ENCODE data around the gene MGA.
A peak's percentile ranks its signal among the peaks of the same experiment; 100 is the strongest.

Gene MGA

GRCh38 chr15:41660235-41661077 is at the start of gene MGA:
TSS of gene MGA (plus strand) at chr15:41660405.
- DNase-seq (ENCODE audit: low spot score): peak; percentile 83

DNA sequence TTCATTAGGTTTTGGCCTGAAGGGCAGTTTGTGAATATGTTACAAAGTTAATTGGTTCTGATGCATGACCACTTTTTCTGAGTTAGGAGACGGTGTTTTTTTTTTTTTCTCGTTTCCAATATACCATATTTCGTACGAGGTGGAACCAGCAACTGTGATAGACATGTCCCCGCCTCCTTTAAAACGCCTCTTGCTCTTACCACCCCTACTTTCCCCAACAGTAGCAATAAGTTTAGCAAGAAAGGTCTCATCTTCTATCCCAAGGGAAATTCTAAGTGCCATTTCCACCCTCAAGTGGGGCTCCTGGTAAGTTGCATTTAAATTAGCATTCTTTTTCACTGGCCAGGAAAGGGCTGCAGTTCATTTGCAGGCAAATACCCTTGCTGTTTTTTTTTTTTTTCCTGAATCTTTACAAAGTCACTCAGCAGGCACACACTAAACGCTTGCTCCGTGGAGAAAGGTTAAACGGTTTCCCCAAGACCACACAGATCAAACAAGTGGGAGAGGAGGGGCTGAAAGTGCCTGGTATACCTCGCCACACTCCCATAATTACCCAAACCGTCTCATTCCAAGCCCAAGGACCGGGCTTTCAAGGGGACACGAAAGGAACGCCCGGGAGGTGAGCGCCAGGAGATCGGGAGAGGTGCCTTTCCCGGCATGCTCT is 39.5 kb upstream of the MGA start:
- no peak for DNase-seq (ENCODE audit: low spot score)

DNA sequence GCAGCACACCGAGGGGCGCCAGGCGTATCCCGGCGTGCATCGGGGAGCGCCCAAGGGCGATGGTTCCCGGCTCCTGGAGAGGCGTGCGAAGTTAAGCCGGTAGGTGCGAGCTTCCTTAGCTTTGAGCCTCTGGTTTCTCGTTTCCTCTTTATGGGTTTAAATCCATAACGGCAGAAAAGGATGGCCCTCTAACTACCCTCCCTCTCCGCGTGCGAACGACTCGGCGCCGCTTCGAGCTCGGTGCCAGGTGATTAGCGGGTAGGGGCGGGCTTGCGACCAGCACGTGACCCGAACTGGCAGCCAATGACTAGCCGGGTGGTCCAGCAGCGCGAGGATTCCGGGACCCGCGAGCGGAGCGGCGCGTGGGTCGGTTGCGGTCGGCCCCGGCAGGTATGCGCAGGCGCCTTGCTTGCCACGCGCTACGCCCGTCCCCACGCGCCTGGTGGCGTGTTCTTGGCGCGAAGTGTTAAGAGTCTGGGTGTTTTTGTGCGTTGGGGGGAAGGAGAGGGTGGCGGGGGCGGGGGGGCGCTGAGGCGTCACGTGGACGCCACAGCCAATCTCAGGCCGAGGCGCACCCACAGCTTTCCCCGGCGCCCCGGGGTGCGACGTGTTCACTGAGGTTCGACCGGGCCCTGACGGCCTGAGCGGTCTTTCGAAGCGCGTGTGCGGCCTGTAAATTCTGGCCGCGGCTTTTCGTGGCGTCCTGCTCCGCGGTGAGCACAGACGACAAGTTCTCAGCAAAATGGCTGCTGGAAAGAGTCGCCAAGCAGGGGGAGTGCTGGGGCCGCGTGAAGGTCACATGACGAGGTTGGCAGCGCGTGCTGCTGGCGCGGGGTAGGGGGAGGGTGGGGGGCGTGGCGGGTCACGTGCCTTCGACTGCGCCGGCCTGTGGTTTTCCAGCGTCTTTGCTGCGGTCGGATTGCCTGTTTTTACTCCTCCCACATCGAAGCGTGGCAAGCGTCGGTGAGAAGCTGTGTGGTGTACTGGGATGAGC is 38.7 kb upstream of the MGA start:
- DNase-seq (ENCODE audit: low spot score): peak; percentile 92

GRCh38 chr15:41622901-41623300 is 37.3 kb upstream of the MGA start:
- DNase-seq (ENCODE audit: low spot score): no peak

DNA sequence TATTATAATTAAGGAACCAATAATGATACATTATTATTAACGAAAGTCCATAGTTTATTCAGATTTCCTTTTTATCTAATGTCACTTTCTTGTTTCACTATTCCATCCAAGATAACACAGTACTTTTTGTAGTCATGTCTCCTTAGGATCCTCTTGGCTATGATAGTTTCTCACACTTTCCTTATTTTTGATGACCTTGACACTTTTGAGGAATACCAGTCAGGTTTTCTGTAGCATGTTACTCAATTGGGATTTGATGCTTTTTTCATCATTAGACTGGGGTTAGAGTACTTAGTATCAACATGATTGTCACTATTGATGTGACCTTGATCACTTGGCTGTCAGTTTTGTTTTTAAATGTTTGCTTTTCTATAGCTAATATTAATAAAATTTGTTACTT is 33.0 kb upstream of the MGA start:
- DNase-seq (ENCODE audit: low spot score): no peak

DNA sequence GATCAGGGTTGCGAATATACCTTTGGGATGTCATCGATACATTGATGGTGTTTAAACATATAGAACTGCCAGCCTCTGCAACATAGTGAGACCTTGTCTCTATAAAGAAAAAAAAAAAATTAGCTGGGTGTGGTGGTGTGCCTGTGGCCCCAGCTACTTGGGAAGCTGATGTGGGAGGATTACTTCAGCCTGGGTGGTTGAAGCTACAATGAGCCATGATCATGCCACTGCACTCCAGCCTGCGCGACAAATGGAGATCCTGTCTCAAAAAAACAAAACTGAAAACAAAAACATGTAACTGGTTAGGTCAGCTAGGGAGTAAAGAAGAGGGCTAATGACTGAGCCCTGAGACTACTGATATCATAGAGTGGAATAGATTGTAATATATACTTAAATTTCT is 30.7 kb upstream of the MGA start:
- no peak for DNase-seq (ENCODE audit: low spot score)

GRCh38 chr15:41629883-41630282 is 30.3 kb upstream of the MGA start:
- DNase-seq (ENCODE audit: low spot score): no peak

GRCh38 chr15:41630616-41631217 is 29.5 kb upstream of the MGA start:
- no peak for DNase-seq (ENCODE audit: low spot score)

GRCh38 chr15:41631880-41632470 is 28.2 kb upstream of the MGA start:
- DNase-seq (ENCODE audit: low spot score): no peak

GRCh38 chr15:41633609-41634008 is 26.6 kb upstream of the MGA start:
- DNase-seq (ENCODE audit: low spot score): no peak

GRCh38 chr15:41634072-41634626 is 26.1 kb upstream of the MGA start:
- no peak for DNase-seq (ENCODE audit: low spot score)

- DNase-seq (ENCODE audit: low spot score): no peak
Observed at GRCh38 chr15:41637086-41637485, 23.1 kb upstream of the MGA start.

- DNase-seq (ENCODE audit: low spot score): no peak
Observed at GRCh38 chr15:41640985-41641384, 19.2 kb upstream of the MGA start.

DNA sequence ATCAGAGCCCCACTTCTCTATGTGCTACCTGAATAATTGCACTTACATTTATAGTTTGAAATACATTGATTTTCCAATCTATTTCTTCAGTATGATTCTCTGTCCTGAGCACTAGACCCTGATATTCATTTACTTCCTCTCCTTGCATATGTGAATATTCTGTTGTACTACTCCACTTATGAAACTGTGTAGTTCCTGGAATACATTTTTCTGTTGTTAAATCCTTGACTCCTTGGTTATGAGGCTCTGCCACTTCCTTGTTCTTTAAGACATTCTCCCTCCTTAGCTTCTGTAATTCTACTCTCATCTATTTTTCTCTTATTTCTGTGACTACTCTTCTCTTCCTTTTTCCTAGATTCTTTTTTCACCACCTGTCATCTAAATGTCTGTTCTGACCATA is 12.9 kb upstream of the MGA start:
- DNase-seq (ENCODE audit: low spot score): no peak

DNA sequence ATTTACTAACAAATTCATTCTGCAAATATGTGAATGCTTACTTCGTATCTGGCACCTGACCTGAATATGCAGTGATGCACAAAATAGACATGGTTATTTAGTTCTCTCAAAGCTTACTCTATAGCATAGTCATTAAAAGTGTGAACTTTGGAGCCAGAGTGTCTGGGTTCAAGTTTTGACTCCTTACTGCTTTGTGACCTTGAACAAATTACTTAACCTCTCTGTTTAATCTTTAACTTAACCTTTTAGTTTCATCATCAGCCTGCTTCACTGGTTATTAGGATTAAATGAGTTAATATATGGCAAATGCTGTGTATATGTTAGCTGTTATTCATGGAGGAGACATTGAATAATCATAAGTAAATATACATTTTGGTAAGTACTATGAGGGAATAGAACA is 12.1 kb upstream of the MGA start:
- no peak for DNase-seq (ENCODE audit: low spot score)

- DNase-seq (ENCODE audit: low spot score): no peak
Observed at GRCh38 chr15:41648770-41649169, 11.4 kb upstream of the MGA start.

DNA sequence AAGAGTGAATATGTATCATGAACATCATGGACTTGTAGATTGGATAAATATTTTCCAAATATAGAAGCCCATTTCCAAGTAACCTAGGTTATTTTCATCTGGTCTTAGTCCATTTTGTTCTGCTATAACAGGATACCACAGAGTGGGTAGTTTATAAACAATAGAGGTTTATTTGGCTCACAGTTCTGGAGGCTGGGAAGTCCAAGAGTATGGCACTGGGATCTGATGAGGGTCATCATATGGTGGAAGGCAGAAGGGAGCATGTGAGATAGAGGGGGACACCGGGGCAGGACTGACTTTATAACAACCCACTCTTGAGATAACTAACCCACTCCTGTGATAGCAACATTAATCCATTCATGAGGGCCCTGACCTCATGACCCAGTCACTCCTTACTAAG is 9.4 kb upstream of the MGA start:
- no peak for DNase-seq (ENCODE audit: low spot score)

DNA sequence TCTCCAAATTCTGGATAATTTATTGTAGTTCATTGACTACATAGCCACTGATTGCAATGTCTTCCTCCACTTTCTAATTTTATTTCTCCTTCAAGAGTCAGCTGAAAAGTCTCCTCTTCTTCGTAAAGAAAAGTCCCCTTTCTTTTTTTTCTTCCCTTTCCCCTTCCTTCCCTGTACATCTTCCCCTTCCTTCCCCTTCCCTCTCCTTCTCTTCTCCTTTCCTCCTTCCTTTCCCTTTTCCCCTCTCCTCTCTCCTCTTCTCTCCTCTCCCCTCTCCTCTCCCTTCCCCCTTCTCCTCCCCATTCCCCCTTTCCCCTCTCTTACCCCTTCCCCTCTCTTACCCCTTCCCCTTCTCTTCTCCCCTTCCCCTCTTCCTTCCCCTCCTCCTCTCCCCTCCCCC is 8.8 kb upstream of the MGA start:
- no peak for DNase-seq (ENCODE audit: low spot score)

GRCh38 chr15:41653760-41654159 is 6.4 kb upstream of the MGA start:
- no peak for DNase-seq (ENCODE audit: low spot score)

GRCh38 chr15:41655716-41656115 is 4.5 kb upstream of the MGA start:
- no peak for DNase-seq (ENCODE audit: low spot score)

DNA sequence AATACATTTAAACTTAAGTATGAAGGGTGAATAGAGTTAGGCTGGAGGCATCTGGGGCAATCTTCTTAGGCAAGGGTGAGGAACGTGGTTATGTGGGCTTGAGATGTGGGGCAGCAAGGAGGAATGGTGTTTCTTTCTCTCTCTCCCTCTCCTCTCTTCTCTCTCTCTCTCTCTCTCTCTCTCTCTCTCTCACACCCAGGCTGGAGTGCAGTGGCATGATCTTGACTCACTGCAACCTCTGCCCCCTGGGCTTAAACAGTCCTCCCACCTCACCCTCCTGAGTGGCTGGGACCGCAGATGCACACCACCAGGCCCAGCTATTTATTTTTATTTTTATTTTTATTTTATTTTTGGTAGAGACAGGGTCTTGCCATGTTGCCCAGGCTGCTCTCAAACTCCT is 4.0 kb upstream of the MGA start:
- DNase-seq (ENCODE audit: low spot score): no peak

All from Ammon's horn (tissue), 1 donor.